Measurements from ENCODE around the gene GHRHR.

DNA sequence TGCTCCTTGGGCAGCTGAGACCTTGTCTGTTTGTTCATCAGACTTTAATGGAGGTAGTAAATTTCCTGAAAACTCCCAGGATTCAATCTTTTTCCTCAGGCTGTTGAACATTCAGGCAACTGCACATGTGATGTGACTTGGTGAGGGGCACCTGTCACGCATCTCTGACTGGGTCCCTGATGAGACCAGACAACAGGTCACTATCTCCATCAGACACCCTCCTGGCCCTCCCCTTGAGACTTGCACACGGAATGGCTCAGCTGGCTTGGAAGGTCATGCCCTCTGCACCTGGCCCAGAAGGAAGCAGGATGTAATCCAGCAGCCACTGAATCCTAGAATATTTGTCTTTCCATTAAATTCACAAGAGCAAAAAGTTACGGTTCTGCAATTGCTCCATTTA lies 36.2 kb upstream of the GHRHR start:
- TF ChIP-seq EZH2 (IDR thresholded peaks at IDR 0.05) = no peak
- no peak for TF ChIP-seq POLR2AphosphoS5 (IDR thresholded peaks at IDR 0.05; ENCODE audit: borderline replicate concordance, low read depth, low read length)
